HEK293 (cell line): ENCODE measurements around the gene PSMD3.
A peak's percentile ranks its signal among the peaks of the same experiment; 100 is the strongest.

Experiments used
- CTCF ChIA-PET: fragments of 350-600 bp; formaldehyde crosslinking; extraction: SDS; loops from one replicate; lab custom pipeline; 2021; ENCODE audit warnings: antibody characterized with exemption; lab: Yijun Ruan, JAX
- POLR2A ChIA-PET: fragments of 300-600 bp; formaldehyde crosslinking; extraction: SDS; loops from one replicate; lab custom pipeline; 2020; ENCODE audit warnings: antibody characterized with exemption, inconsistent platforms; lab: Yijun Ruan, JAX
- H3K27ac ChIP-seq: fragments of 200-500 bp; sonication (Bioruptor generic); 2 replicates; pipeline ENCODE4 v1.5.1; 2014; ENCODE audit warnings: low read depth, low read length, control low read depth, inconsistent platforms; ENCODE audit errors: extremely low read depth
- H3K36me3 ChIP-seq, 2 experiments: fragments of 200-500 bp in 1 of 2; sonication (Bioruptor generic) in 1 of 2; 1 replicate in 1 of 2; 2 replicates in 1 of 2; pipeline ENCODE4 v1.5.1; 2014 to 2017; ENCODE audit warnings: inconsistent platforms in 2 of 2, low read length in 2 of 2; ENCODE audit not compliant: control insufficient read depth in 2 of 2, insufficient read depth in 1 of 2
- H3K4me1 ChIP-seq: fragments of 200-500 bp; sonication (Bioruptor generic); 2 replicates; pipeline ENCODE4 v1.5.1; 2014; ENCODE audit warnings: mild to moderate bottlenecking, low read length, inconsistent platforms; ENCODE audit not compliant: control insufficient read depth, insufficient read depth
- H3K4me3 ChIP-seq: 2 replicates; pipeline ENCODE4 v1.5.1; 2011; ENCODE audit warnings: low read depth, mild to moderate bottlenecking, control low read depth, low read length, moderate library complexity
- H3K9me3 ChIP-seq: fragments of 200-500 bp; sonication (Bioruptor generic); 2 replicates; pipeline ENCODE4 v1.5.1; 2014; ENCODE audit warnings: low read depth, low read length, inconsistent platforms; ENCODE audit not compliant: control insufficient read depth, insufficient read depth
- HOXA7 ChIP-seq: sonication (generic); formaldehyde crosslinking; IDR thresholded peaks from 2 replicates; pipeline ENCODE4 v1.8.1; 2022; ENCODE audit warnings: missing genetic modification reagents, borderline replicate concordance
- KLF16 ChIP-seq: fragments of 450-650 bp; formaldehyde crosslinking; IDR thresholded peaks from 2 replicates; pipeline ENCODE4 v1.5.1; 2017; ENCODE audit warnings: missing biosample characterization, missing genetic modification characterization
- MEIS1 ChIP-seq: sonication (generic); formaldehyde crosslinking; IDR thresholded peaks from 2 replicates; pipeline ENCODE4 v1.8.1; 2022; ENCODE audit warnings: missing genetic modification reagents, mild to moderate bottlenecking, borderline replicate concordance
- PRDM1 ChIP-seq: fragments of 450-650 bp; formaldehyde crosslinking; IDR thresholded peaks from 2 replicates; pipeline ENCODE4; 2016; ENCODE audit warnings: missing biosample characterization, missing genetic modification characterization
- REPIN1 ChIP-seq: fragments of 450-650 bp; formaldehyde crosslinking; IDR thresholded peaks from 2 replicates; pipeline ENCODE4 v1.5.1; 2017; ENCODE audit warnings: missing biosample characterization, missing genetic modification characterization, low read depth
- SP2 ChIP-seq: fragments of 450-650 bp; formaldehyde crosslinking; IDR thresholded peaks from 2 replicates; pipeline ENCODE4 v1.5.1; 2016; ENCODE audit warnings: missing biosample characterization, missing genetic modification characterization
- ZBTB17 ChIP-seq: fragments of 450-650 bp; formaldehyde crosslinking; IDR thresholded peaks from 2 replicates; pipeline ENCODE4 v1.5.1; 2016; ENCODE audit warnings: missing biosample characterization, missing genetic modification characterization
- ZBTB48 ChIP-seq: fragments of 450-650 bp; formaldehyde crosslinking; IDR thresholded peaks from 2 replicates; pipeline ENCODE4 v1.5.1; 2016; ENCODE audit warnings: missing biosample characterization, missing genetic modification characterization
- ZNF48 ChIP-seq: fragments of 450-650 bp; formaldehyde crosslinking; IDR thresholded peaks from 2 replicates; pipeline ENCODE4 v1.5.1; 2016; ENCODE audit warnings: missing biosample characterization, missing genetic modification characterization
- ZNF549 ChIP-seq: fragments of 450-650 bp; IDR thresholded peaks from 2 replicates; pipeline ENCODE4 v1.5.1; 2018; ENCODE audit warnings: missing biosample characterization, missing genetic modification characterization, mild to moderate bottlenecking, inconsistent platforms, moderate library complexity
- ZNF596 ChIP-seq: fragments of 450-650 bp; IDR thresholded peaks from 2 replicates; pipeline ENCODE4 v1.5.0; 2018; ENCODE audit warnings: missing biosample characterization, mild to moderate bottlenecking, missing genetic modification characterization, moderate library complexity
- ZNF623 ChIP-seq: fragments of 450-650 bp; formaldehyde crosslinking; IDR thresholded peaks from 2 replicates; pipeline ENCODE4 v1.5.1; 2016; ENCODE audit warnings: missing biosample characterization, missing genetic modification characterization
- ZNF837 ChIP-seq: fragments of 450-650 bp; formaldehyde crosslinking; IDR thresholded peaks from 2 replicates; pipeline ENCODE4 v1.5.1; 2016; ENCODE audit warnings: missing biosample characterization, missing genetic modification characterization
- ZSCAN30 ChIP-seq: fragments of 450-650 bp; IDR thresholded peaks from 2 replicates; pipeline ENCODE4 v1.5.1; 2018; ENCODE audit warnings: missing biosample characterization, mild to moderate bottlenecking, missing genetic modification characterization, moderate library complexity
- ZXDB ChIP-seq: fragments of 450-650 bp; formaldehyde crosslinking; IDR thresholded peaks from 2 replicates; pipeline ENCODE4 v1.5.1; 2016; ENCODE audit warnings: missing biosample characterization, missing genetic modification characterization
- TF ChIP-seq, protein P1 (sequence below): fragments of 450-650 bp; formaldehyde crosslinking; conservative IDR thresholded peaks from 2 replicates; pipeline ENCODE4 v1.5.1; 2016; ENCODE audit warnings: low read depth, missing biosample characterization, missing genetic modification characterization
- TF ChIP-seq, protein P2 (sequence below): fragments of 450-650 bp; IDR thresholded peaks from 2 replicates; pipeline ENCODE4 v1.5.1; 2018; ENCODE audit warnings: missing biosample characterization, missing genetic modification characterization
- TF ChIP-seq, protein P3 (sequence below): fragments of 450-650 bp; formaldehyde crosslinking; IDR thresholded peaks from 2 replicates; pipeline ENCODE4 v1.5.1; 2017; ENCODE audit warnings: missing biosample characterization, missing genetic modification characterization
- TF ChIP-seq, protein P4 (sequence below): fragments of 450-650 bp; formaldehyde crosslinking; IDR thresholded peaks from 2 replicates; pipeline ENCODE4 v1.5.1; 2016; ENCODE audit warnings: missing biosample characterization, missing genetic modification characterization

Gene PSMD3

DNA sequence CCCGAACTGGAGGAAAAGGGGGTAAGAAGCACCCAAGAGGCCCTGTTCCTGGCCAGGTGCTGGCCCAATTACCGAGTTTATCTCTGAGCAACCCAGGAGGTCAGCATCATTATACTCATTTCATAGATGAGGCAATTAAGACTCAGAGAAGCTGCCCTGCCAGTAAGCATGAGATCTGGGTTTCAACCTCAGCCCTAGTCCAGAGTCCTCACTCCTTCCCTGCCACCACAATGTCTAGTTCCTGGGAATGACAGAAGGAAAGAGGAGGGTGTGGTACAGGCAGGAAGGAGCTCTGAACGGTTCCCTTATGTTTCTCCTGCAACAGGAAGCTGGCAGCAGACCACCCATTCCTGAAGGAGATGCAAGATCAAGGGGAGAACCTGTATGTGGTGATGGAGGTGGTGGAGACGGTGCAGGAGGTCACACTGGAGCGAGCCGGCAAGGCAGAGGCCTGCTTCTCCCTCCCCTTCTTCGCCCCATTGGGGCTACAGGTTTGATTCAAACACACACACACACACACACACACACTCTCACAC lies 10.4 kb upstream of the PSMD3 start:
- Histone ChIP-seq H3K9me3 (no peaks in the 10 kb centered on the region), H3K36me3 (no peaks in the 10 kb centered on the region), H3K4me3 (no peak overlapping the region), H3K4me1 (no peaks in the 10 kb centered on the region), H3K27ac (no peak overlapping the region)
- TF ChIP-seq PRDM1 (tag by site-specific recombination) = no peak
- TF ChIP-seq ZBTB17 = 0 out of 2 replicates have a peak, but pooled peaks have one; percentile 20
- ChIA-PET POLR2A (no interaction called here), CTCF (interaction anchor here (4.0 to 5.5 kb wide), 2 partner anchors 10 to 13 kb away, joined by 30 to 36 read pairs; partner anchors contain the start of gene PSMD3)

DNA sequence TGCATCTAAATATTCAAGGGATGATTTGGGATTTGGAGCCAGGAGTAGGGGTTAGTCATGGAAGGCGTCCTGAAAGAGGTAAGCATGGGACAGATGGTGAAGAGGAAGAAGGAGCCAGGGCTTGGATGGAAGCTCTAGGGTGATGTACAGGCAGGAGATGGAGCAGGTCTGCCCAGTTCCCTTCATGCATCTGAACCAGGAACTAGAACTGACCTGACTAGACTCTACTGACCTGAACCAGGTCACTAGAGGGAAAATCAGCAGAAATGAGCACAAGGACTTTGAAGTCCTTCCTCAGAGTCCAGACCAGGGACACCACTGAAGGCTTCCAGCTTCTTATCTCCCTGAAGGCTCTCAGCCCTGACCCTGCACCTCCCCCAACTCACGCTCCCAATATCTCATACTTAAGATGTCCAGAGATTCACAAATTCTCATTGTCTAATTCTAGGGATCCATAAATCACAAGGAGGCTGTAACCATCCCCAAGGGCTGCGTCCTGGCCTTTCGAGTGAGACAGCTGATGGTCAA lies 9.5 kb upstream of the PSMD3 start:
- no peak for TF ChIP-seq SP2
- TF ChIP-seq ZNF596 (tag by site-specific recombination) = no peak
- TF ChIP-seq, protein P1, sequence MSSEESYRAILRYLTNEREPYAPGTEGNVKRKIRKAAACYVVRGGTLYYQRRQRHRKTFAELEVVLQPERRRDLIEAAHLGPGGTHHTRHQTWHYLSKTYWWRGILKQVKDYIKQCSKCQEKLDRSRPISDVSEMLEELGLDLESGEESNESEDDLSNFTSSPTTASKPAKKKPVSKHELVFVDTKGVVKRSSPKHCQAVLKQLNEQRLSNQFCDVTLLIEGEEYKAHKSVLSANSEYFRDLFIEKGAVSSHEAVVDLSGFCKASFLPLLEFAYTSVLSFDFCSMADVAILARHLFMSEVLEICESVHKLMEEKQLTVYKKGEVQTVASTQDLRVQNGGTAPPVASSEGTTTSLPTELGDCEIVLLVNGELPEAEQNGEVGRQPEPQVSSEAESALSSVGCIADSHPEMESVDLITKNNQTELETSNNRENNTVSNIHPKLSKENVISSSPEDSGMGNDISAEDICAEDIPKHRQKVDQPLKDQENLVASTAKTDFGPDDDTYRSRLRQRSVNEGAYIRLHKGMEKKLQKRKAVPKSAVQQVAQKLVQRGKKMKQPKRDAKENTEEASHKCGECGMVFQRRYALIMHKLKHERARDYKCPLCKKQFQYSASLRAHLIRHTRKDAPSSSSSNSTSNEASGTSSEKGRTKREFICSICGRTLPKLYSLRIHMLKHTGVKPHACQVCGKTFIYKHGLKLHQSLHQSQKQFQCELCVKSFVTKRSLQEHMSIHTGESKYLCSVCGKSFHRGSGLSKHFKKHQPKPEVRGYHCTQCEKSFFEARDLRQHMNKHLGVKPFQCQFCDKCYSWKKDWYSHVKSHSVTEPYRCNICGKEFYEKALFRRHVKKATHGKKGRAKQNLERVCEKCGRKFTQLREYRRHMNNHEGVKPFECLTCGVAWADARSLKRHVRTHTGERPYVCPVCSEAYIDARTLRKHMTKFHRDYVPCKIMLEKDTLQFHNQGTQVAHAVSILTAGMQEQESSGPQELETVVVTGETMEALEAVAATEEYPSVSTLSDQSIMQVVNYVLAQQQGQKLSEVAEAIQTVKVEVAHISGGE = no peak
- TF ChIP-seq, protein P2, sequence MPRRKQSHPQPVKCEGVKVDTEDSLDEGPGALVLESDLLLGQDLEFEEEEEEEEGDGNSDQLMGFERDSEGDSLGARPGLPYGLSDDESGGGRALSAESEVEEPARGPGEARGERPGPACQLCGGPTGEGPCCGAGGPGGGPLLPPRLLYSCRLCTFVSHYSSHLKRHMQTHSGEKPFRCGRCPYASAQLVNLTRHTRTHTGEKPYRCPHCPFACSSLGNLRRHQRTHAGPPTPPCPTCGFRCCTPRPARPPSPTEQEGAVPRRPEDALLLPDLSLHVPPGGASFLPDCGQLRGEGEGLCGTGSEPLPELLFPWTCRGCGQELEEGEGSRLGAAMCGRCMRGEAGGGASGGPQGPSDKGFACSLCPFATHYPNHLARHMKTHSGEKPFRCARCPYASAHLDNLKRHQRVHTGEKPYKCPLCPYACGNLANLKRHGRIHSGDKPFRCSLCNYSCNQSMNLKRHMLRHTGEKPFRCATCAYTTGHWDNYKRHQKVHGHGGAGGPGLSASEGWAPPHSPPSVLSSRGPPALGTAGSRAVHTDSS (tag by site-specific recombination) = no peak
- no peak for TF ChIP-seq MEIS1 (CRISPR knock-in tag)
- TF ChIP-seq ZNF623 (tag by site-specific recombination) = no peak
- TF ChIP-seq, all 188 proteins: peak for 0
- H3K27ac ChIP-seq = no peak overlapping the region
- POLR2A ChIA-PET = interaction anchor here (1.0 kb wide), 1 partner anchor 9 kb away, joined by 3 read pairs; the partner anchor contains the start of gene PSMD3
- H3K36me3 ChIP-seq = no peaks in the 10 kb centered on the region
- no peak overlapping the region for H3K4me3 ChIP-seq
- H3K4me1 ChIP-seq = no peaks in the 10 kb centered on the region
- CTCF ChIA-PET = interaction anchor here (0.5 to 5.5 kb wide), 5 partner anchors 9 to 243 kb away, joined by 3 to 36 read pairs (median 6); partner anchors contain the start of gene PSMD3
- H3K9me3 ChIP-seq = no peaks in the 10 kb centered on the region

DNA sequence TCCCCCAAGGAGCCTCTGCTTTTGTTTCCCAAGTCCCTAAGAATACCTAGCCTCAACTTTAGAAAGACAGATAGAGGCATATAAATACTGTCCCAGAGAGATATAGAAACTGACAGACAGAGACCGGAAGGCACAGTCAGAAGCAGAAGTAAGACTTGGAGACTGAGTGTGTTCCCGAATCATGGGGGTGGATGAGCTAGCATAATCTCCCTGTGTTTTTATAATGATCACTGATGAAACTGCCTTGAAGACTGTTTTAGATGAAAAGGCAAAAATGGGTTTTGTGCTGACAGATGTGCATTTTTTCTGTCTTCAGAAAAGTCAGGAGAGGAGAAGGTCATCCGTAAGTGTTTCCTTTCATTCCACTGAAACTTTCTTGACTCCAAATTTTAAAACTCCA lies 8.3 kb upstream of the PSMD3 start:
- Histone ChIP-seq H3K27ac (no peak overlapping the region), H3K36me3 (no peaks in the 10 kb centered on the region), H3K4me3 (no peak overlapping the region), H3K4me1 (no peaks in the 10 kb centered on the region), H3K9me3 (no peaks in the 10 kb centered on the region)
- CTCF ChIA-PET = interaction anchor here (1.7 to 5.5 kb wide), 3 partner anchors 15 to 350 kb away, joined by 5 to 36 read pairs (median 5); no protein-coding TSS in a partner anchor
- TF ChIP-seq REPIN1 (tag by site-specific recombination) (no peak), ZSCAN30 (tag by site-specific recombination) (no peak)
- POLR2A ChIA-PET = no interaction called here

DNA sequence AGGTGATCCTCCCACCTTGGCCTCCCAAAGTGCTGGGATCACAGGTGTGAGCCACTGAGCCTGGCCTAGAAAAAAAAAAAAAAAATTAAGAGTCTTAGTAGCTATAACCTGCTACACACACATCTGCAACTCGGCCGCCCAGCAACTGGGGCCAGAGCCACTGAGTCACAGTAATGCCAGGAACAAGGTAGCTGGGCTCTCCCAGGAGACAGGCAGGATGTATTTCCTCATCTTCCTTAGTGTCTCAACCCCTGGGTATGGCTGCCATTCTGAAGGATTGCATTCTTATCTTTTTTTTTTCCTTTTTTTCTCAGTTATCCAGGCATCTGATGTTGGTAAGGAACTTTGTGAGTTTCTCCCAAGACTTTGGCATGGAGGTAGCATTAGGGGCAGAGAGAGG lies 7.1 kb upstream of the PSMD3 start:
- CTCF ChIA-PET = interaction anchor here (0.6 to 5.5 kb wide), 4 partner anchors 11 to 351 kb away, joined by 5 to 36 read pairs (median 5); no protein-coding TSS in a partner anchor
- no peak overlapping the region for H3K4me3 ChIP-seq
- TF ChIP-seq ZXDB (no peak), ZNF48 (tag by site-specific recombination) (no peak), HOXA7 (CRISPR knock-in tag) (no peak), ZNF549 (tag by site-specific recombination) (no peak), ZBTB48 (tag by site-specific recombination) (no peak), ZNF837 (tag by site-specific recombination) (no peak), KLF16 (tag by site-specific recombination) (no peak)
- TF ChIP-seq, protein P3, sequence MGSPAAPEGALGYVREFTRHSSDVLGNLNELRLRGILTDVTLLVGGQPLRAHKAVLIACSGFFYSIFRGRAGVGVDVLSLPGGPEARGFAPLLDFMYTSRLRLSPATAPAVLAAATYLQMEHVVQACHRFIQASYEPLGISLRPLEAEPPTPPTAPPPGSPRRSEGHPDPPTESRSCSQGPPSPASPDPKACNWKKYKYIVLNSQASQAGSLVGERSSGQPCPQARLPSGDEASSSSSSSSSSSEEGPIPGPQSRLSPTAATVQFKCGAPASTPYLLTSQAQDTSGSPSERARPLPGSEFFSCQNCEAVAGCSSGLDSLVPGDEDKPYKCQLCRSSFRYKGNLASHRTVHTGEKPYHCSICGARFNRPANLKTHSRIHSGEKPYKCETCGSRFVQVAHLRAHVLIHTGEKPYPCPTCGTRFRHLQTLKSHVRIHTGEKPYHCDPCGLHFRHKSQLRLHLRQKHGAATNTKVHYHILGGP = no peak
- TF ChIP-seq, protein P4, sequence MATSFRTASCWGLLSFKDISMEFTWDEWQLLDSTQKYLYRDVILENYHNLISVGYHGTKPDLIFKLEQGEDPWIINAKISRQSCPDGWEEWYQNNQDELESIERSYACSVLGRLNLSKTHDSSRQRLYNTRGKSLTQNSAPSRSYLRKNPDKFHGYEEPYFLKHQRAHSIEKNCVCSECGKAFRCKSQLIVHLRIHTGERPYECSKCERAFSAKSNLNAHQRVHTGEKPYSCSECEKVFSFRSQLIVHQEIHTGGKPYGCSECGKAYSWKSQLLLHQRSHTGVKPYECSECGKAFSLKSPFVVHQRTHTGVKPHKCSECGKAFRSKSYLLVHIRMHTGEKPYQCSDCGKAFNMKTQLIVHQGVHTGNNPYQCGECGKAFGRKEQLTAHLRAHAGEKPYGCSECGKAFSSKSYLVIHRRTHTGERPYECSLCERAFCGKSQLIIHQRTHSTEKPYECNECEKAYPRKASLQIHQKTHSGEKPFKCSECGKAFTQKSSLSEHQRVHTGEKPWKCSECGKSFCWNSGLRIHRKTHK (tag by site-specific recombination) = no peak
- TF ChIP-seq, all 188 proteins: peak for 0
- Histone ChIP-seq H3K9me3 (no peaks in the 10 kb centered on the region), H3K4me1 (no peaks in the 10 kb centered on the region), H3K27ac (no peak overlapping the region), H3K36me3 (no peaks in the 10 kb centered on the region)
- POLR2A ChIA-PET = no interaction called here
